ENCODE data around the gene MICU2.

MICU2 gene

GRCh38 chr13:21544515-21544914 lies 59.5 kb downstream of the MICU2 start:
- DNase-seq (ENCODE audit: low read depth): no peak

GRCh38 chr13:21542563-21542962 lies 61.4 kb downstream of the MICU2 start:
- no peak for DNase-seq (ENCODE audit: low read depth)

GRCh38 chr13:21541980-21542379 lies 62.0 kb downstream of the MICU2 start:
- no peak for DNase-seq (ENCODE audit: low read depth)

GRCh38 chr13:21541271-21541670 lies 62.7 kb downstream of the MICU2 start:
- DNase-seq (ENCODE audit: low read depth): no peak

GRCh38 chr13:21539687-21540086 lies 64.3 kb downstream of the MICU2 start:
- DNase-seq (ENCODE audit: low read depth): no peak

GRCh38 chr13:21538753-21539152 lies 65.2 kb downstream of the MICU2 start:
- DNase-seq (ENCODE audit: low read depth): no peak

- no peak for DNase-seq (ENCODE audit: low read depth)
Measured at GRCh38 chr13:21538280-21538679, 65.7 kb downstream of the MICU2 start.

GRCh38 chr13:21537105-21537504 lies 66.9 kb downstream of the MICU2 start:
- no peak for DNase-seq (ENCODE audit: low read depth)

GRCh38 chr13:21534760-21535159 lies 69.2 kb downstream of the MICU2 start:
- no peak for DNase-seq (ENCODE audit: low read depth)

- DNase-seq (ENCODE audit: low read depth): no peak
Measured at GRCh38 chr13:21531455-21531854, 72.5 kb downstream of the MICU2 start.

- DNase-seq (ENCODE audit: low read depth): no peak
Measured at GRCh38 chr13:21530656-21531055, 73.3 kb downstream of the MICU2 start.

GRCh38 chr13:21529146-21529893 lies 74.7 kb downstream of the MICU2 start:
- no peak for DNase-seq (ENCODE audit: low read depth)

GRCh38 chr13:21528616-21529015 lies 75.4 kb downstream of the MICU2 start:
- no peak for DNase-seq (ENCODE audit: low read depth)

- no peak for DNase-seq (ENCODE audit: low read depth)
Measured at GRCh38 chr13:21526707-21527540, 77.0 kb downstream of the MICU2 start.

- DNase-seq (ENCODE audit: low read depth): no peak
Measured at GRCh38 chr13:21522847-21523246, 81.1 kb downstream of the MICU2 start.

GRCh38 chr13:21522130-21522529 lies 81.8 kb downstream of the MICU2 start:
- no peak for DNase-seq (ENCODE audit: low read depth)

- DNase-seq (ENCODE audit: low read depth): no peak
Measured at GRCh38 chr13:21518617-21519144, 85.3 kb downstream of the MICU2 start.

- DNase-seq (ENCODE audit: low read depth): no peak
Measured at GRCh38 chr13:21517576-21517975, 86.4 kb downstream of the MICU2 start.

- DNase-seq (ENCODE audit: low read depth): no peak
Measured at GRCh38 chr13:21516805-21517204, 87.2 kb downstream of the MICU2 start.

- DNase-seq (ENCODE audit: low read depth): no peak
Measured at GRCh38 chr13:21511849-21512248, 92.1 kb downstream of the MICU2 start.

GRCh38 chr13:21504379-21504778 lies 99.6 kb downstream of the MICU2 start:
- DNase-seq (ENCODE audit: low read depth): no peak

- DNase-seq (ENCODE audit: low read depth): no peak
Measured at GRCh38 chr13:21501686-21502085, 102.3 kb downstream of the MICU2 start.

- no peak for DNase-seq (ENCODE audit: low read depth)
Measured at GRCh38 chr13:21486322-21486721, 117.6 kb downstream of the MICU2 start.

Data from stimulated activated CD8-positive, alpha-beta memory T cell treated with anti-CD3 and anti-CD28 coated beads, Interleukin-12 subunit alpha, Interleukin-12 subunit beta, amount 100 ng/mL, for 1 hour (primary cell).